Mesothelial cell of epicardium (in vitro differentiated cells): ENCODE measurements around the gene GALK1. TPM values are rescaled to one million over a fixed set of nuclear protein-coding genes. Genes with fewer than 3 reads are reported as not detected.
"Not testable (repeated sequence)": the region's sequence is repeated elsewhere in the genome, so short reads cannot be mapped to it uniquely, and the experiment has no call there.

Source experiments
- DNase-seq, 2 experiments: peaks; one replicate each; pipeline ENCODE4 v3.0.0; 2021; ENCODE audit warnings: low spot score in 2 of 2; ENCODE audit not compliant: unreplicated experiment in 2 of 2
- H3K27ac Mint-ChIP-seq: 2 replicates; pipeline ENCODE4 v1.8.0; 2021; ENCODE audit warnings: mixed read lengths
- H3K27me3 Mint-ChIP-seq: 2 replicates; pipeline ENCODE4 v1.8.0; 2021; ENCODE audit warnings: low read depth, mixed read lengths
- H3K36me3 Mint-ChIP-seq: 2 replicates; pipeline ENCODE4 v1.8.0; 2021; ENCODE audit warnings: mixed read lengths
- H3K4me1 Mint-ChIP-seq: 2 replicates; pipeline ENCODE4 v1.8.0; 2021; ENCODE audit warnings: mixed read lengths
- H3K4me3 Mint-ChIP-seq: 2 replicates; pipeline ENCODE4 v1.8.0; 2021; ENCODE audit warnings: mild to moderate bottlenecking, moderate library complexity, mixed read lengths
- H3K9me3 Mint-ChIP-seq: 2 replicates; pipeline ENCODE4 v1.8.0; 2021; ENCODE audit warnings: mixed read lengths
- total RNA-seq: library from RNA; stranded (reverse); gene quantifications from 3 replicates; pipeline ENCODE4 v1.2.1, GENCODE V29; 2021
- TF ChIP-seq, protein P1 (sequence below): fragments of 200-600 bp; sonication (generic); IDR thresholded peaks from one replicate; pipeline ENCODE4 v1.5.0; 2021; ENCODE audit warnings: antibody characterized with exemption; ENCODE audit not compliant: unreplicated experiment

The GALK1 gene
- 28.0 to 32.1 TPM (median 30.4 TPM) in 3 replicates for total RNA-seq

DNA sequence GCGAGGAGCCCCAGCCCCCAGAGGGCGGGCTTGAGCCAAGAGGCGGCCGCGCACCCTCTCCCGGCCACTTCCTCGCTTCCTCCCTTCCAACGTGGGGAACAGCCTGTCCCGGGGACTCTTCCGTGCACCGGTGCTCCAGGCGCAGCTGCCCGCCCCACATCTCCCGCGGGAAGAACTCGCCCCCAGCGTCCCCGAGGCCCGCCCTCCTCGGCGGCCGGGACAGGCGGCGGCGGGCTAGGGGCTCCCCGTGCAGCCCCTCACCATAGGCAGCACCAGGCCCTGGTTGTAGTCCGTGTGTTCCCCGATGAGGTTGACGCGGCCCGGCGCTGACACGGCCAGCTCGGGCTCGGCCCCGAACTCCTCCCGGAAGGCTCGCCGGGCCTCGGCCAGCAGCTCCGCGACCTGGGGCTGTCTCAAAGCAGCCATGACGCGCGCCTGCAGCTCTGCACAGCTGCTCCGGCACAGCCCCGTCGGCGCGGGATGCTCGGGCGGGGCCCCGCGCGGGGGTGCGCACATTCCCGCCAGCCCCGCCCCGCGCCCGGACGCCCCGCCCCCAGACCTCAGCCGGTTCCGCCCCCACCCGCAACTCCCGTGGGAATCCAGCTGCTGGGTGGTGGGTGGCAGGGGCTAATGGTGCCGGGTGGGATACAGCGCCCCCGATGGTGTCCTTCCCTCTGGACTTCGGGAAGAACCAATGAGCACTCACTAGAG, at the start of gene GALK1:
GALK1 (minus strand) TSS at position 482 of the 711 bp plus-strand sequence; CDS start at position 426, 56 bp downstream.
- TF ChIP-seq, protein P1, sequence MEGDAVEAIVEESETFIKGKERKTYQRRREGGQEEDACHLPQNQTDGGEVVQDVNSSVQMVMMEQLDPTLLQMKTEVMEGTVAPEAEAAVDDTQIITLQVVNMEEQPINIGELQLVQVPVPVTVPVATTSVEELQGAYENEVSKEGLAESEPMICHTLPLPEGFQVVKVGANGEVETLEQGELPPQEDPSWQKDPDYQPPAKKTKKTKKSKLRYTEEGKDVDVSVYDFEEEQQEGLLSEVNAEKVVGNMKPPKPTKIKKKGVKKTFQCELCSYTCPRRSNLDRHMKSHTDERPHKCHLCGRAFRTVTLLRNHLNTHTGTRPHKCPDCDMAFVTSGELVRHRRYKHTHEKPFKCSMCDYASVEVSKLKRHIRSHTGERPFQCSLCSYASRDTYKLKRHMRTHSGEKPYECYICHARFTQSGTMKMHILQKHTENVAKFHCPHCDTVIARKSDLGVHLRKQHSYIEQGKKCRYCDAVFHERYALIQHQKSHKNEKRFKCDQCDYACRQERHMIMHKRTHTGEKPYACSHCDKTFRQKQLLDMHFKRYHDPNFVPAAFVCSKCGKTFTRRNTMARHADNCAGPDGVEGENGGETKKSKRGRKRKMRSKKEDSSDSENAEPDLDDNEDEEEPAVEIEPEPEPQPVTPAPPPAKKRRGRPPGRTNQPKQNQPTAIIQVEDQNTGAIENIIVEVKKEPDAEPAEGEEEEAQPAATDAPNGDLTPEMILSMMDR: no peak
- peak; percentile 66 to 74 for DNase-seq
- H3K27ac Mint-ChIP-seq: peak within 1 kb of the TSS; percentile 85
- H3K36me3 Mint-ChIP-seq: peaks cover 2% of the 10 kb centered on the region
- H3K27me3 Mint-ChIP-seq: no peaks in the 10 kb centered on the region
- H3K4me3 Mint-ChIP-seq: peak within 1 kb of the TSS; percentile 65
- H3K9me3 Mint-ChIP-seq: no peaks in the 10 kb centered on the region
- H3K4me1 Mint-ChIP-seq: peaks cover 8% of the 10 kb centered on the region

DNA sequence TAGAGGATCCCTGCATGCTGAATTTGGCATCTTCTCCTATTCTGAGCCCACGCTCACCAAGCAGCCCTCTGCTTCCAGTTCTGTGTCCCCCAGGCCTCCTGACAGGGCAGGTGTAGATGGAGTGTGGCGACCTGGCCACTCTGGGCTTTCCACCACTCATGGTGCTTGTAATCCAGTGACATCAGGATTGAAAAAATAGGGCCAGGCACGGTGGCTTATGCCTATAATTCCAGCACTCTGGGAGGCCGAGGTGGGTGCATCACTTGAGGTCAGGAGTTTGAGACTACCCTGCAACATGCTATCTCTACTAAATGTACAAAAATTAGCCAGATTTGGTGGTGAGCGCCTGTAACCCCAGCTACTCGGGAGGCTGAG, 49.0 kb upstream of the GALK1 start:
- H3K9me3 Mint-ChIP-seq: no peaks in the 10 kb centered on the region
- H3K27ac Mint-ChIP-seq: no peak overlapping the region
- peaks cover 1% of the 10 kb centered on the region for H3K4me1 Mint-ChIP-seq
- peaks cover 14% of the 10 kb centered on the region for H3K36me3 Mint-ChIP-seq
- no peak overlapping the region for H3K4me3 Mint-ChIP-seq
- no peaks in the 10 kb centered on the region for H3K27me3 Mint-ChIP-seq
- TF ChIP-seq, protein P1: no peak
- DNase-seq: no peak

DNA sequence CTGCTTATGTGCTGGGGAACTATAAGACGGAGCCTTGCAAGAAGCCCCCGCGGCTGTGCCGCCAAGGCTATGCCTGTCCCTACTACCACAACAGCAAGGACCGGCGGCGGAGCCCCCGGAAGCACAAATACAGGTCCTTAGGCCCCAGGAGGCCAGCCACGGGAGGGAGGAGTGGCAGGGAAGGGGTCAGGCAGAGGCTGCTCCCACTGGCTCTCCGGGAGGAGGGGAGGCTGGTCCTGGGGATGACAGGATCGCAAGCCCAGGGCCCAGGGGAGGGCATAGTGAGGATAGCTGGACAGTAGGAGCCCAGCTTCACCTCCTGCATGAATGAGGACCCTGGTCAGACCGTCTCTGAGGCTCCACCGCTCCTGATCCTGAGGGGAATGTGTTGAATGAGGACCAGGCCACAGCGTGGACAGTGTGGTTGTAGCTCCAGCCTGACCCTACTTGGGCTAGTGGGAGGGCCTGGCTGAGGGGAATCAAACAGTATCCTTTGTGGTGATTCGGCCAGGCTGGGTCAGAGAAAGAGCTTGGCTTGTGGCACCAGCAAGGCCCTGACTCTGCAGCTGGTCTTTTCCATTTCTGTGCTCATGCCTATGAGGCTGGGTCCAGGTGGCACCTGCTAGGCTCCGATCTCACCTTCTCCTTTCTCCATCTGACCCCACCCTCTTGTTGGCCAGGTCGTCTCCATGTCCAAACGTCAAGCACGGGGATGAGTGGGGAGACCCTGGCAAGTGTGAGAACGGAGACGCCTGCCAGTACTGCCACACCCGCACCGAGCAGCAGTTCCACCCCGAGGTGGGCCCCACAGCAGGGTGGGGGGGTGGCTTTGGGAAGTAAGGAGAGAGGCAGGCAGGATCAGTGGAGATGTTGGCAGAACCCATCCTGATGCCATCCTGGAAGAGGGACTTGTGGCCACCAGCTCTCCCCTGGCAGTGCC, 48.4 kb upstream of the GALK1 start:
- peaks cover 8% of the 10 kb centered on the region for H3K36me3 Mint-ChIP-seq
- H3K27me3 Mint-ChIP-seq: no peaks in the 10 kb centered on the region
- no peaks in the 10 kb centered on the region for H3K9me3 Mint-ChIP-seq
- no peak overlapping the region for H3K4me3 Mint-ChIP-seq
- no peak overlapping the region for H3K27ac Mint-ChIP-seq
- no peak for DNase-seq
- TF ChIP-seq, protein P1: no peak
- H3K4me1 Mint-ChIP-seq: peaks cover 6% of the 10 kb centered on the region

DNA sequence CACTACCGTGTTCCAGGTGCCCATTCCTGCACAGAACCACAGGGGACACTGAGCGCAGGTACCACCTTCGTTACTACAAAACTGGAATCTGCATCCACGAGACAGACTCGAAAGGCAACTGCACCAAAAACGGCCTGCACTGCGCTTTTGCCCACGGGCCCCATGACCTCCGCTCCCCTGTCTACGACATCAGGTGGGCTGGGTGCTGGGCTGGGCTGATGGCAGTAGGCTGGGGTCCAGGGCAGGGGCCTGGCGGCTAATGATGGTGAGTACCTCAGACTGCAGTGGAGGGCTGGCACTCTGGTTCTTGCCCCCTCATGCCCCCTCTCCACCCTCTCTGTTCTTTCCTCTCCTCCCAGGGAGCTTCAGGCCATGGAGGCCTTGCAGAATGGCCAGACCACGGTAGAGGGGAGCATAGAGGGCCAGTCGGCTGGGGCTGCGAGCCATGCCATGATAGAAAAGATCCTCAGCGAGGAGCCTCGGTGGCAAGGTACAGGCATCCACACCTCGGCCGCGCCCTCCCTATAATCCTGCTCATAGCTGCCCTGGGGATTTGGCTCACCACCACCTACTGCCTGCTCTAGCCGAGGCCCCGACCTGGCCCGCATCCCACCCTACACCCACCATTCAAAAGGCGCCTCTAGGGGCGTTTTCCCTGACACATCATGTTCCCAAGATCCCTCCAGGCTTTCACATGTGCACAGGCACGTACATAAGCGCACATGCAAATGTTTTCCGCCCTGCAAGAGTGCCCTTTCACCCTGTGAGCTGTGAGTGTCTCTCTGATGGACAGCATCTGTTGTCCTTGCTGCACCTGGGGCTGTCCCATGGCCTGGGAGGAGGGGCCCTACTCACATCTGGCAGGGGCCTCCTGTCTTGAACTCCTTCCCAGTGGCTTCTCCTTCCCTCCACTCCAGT, 47.4 kb upstream of the GALK1 start:
- Mint-ChIP-seq H3K27me3 (no peaks in the 10 kb centered on the region), H3K27ac (no peak overlapping the region), H3K36me3 (peaks cover 7% of the 10 kb centered on the region), H3K4me3 (no peak overlapping the region), H3K9me3 (no peaks in the 10 kb centered on the region), H3K4me1 (peaks cover 6% of the 10 kb centered on the region)
- DNase-seq: no peak
- TF ChIP-seq, protein P1: no peak

DNA sequence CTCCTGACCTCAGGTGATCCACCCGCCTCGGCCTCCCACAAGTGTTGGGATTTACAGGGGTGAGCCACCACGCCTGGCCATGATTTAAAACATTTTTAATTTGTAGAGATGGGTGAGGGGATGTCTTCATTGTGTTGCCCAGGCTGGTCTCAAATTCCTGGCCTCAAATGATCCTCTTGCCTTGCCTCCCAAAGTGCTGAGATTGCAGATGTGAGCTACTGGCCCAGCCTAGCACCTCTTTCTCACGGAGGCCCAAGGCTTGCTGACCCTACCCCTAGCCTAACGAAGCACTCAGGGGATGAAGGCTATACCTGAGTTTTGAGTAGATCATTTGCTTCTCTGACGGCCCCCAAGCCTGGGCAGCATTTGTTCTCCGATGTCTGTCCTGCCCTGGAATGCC, 46.2 kb upstream of the GALK1 start:
- Mint-ChIP-seq H3K27me3 (no peaks in the 10 kb centered on the region), H3K36me3 (peaks cover 7% of the 10 kb centered on the region), H3K4me3 (no peak overlapping the region), H3K27ac (no peak overlapping the region), H3K4me1 (peaks cover 6% of the 10 kb centered on the region), H3K9me3 (no peaks in the 10 kb centered on the region)
- TF ChIP-seq, protein P1: no peak
- DNase-seq: no peak

DNA sequence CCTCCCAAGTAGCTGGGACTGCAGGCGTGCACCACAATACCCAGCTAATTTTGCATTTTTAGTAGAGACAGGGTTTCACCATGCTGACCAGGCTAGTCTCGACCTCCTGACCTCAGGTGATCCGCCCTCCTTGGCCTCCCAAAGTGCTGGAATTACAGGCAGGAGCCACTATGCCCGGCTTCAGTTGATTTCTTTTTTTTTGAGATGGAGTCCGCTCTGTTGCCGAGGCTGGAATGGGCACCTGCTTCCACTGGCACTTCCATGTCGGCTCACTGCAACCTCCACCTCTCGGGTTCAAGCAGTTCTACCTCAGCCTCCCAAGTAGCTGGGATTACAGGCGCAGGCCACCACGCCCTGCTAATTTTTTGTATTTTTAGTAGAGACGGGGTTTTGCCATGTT, 45.8 kb upstream of the GALK1 start:
- not testable (repeated sequence) for H3K4me3 Mint-ChIP-seq, H3K36me3 Mint-ChIP-seq, DNase-seq, H3K27me3 Mint-ChIP-seq, H3K4me1 Mint-ChIP-seq, H3K9me3 Mint-ChIP-seq, H3K27ac Mint-ChIP-seq
